ENCODE data around the gene MDM1.

GRCh38 chr12:68342966-68343365 lies 10.8 kb upstream of the MDM1 start:
- TF ChIP-seq POLR2AphosphoS5 (IDR thresholded peaks at IDR 0.05; ENCODE audit: low read depth, low read length) (no peak), POU2F2 (IDR thresholded peaks at IDR 0.05; ENCODE audit: low read depth, low read length) (no peak), POLR2A (IDR thresholded peaks at IDR 0.05; ENCODE audit: low read depth, low read length) (no peak)

All from GM12891 (cell line).